RWPE2 (cell line): Measurements from ENCODE around the gene PPP1R27.

Experiments used
- ATAC-seq: fragments of 200-7000 bp; cut with Tn5 transposase; 3 replicates; pipeline ENCODE4 v1.9.1; 2021; ENCODE audit warnings: low read depth
- DNase-seq: peaks from one replicate; pipeline ENCODE4 v3.0.0-alpha.2; 2020; ENCODE audit warnings: low spot score
- H3K27ac ChIP-seq: fragments of 450-650 bp; 2 replicates; pipeline ENCODE4 v1.5.1; 2017; ENCODE audit warnings: mild to moderate bottlenecking; ENCODE audit not compliant: poor library complexity, severe bottlenecking
- H3K27me3 ChIP-seq: fragments of 250-450 bp; sonication (Bioruptor Pico); 2 replicates; pipeline ENCODE4 v1.5.1; 2021; ENCODE audit warnings: mild to moderate bottlenecking, moderate library complexity; ENCODE audit not compliant: insufficient read depth, poor library complexity, severe bottlenecking
- H3K36me3 ChIP-seq: fragments of 250-450 bp; sonication (Bioruptor Pico); 2 replicates; pipeline ENCODE4 v1.5.1; 2020; ENCODE audit warnings: low read depth, mild to moderate bottlenecking, moderate library complexity
- H3K4me1 ChIP-seq: fragments of 250-450 bp; sonication (Bioruptor Pico); 2 replicates; pipeline ENCODE4 v1.5.1; 2021; ENCODE audit warnings: mild to moderate bottlenecking, moderate library complexity; ENCODE audit not compliant: insufficient read depth, poor library complexity, severe bottlenecking
- H3K4me3 ChIP-seq: fragments of 250-450 bp; sonication (Bioruptor Pico); 2 replicates; pipeline ENCODE4 v1.5.1; 2021; ENCODE audit warnings: mild to moderate bottlenecking, moderate library complexity; ENCODE audit not compliant: severe bottlenecking
- H3K9me3 ChIP-seq: fragments of 250-450 bp; sonication (Bioruptor Pico); 2 replicates; pipeline ENCODE4 v1.5.1; 2021; ENCODE audit warnings: mild to moderate bottlenecking, moderate library complexity; ENCODE audit not compliant: severe bottlenecking
- TF ChIP-seq, protein P1 (sequence below): fragments of 450-650 bp; IDR thresholded peaks from one replicate; pipeline ENCODE4 v1.5.1; 2017; ENCODE audit warnings: mild to moderate bottlenecking, moderate library complexity; ENCODE audit not compliant: poor library complexity, severe bottlenecking

PPP1R27 gene

DNA sequence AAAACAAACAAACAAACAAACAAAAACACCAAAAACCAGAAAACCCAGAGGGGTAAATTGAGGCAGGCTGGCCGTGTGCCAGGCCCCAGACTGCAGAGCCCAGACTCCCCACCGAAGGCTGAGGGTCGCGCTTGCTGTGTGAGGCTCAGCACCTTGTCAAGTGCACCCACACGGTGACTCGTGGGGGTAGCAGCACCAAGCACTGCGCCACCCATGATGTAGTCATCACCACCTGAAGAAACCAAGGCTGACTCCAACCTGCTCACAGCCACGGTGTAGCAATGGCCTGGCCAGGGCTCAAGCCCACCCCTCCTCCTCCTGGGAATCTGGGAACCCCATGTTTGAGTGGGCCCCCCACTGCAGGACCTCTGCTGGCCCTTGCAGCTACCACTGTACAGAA is 13.7 kb downstream of the PPP1R27 start:
- TF ChIP-seq, protein P1, sequence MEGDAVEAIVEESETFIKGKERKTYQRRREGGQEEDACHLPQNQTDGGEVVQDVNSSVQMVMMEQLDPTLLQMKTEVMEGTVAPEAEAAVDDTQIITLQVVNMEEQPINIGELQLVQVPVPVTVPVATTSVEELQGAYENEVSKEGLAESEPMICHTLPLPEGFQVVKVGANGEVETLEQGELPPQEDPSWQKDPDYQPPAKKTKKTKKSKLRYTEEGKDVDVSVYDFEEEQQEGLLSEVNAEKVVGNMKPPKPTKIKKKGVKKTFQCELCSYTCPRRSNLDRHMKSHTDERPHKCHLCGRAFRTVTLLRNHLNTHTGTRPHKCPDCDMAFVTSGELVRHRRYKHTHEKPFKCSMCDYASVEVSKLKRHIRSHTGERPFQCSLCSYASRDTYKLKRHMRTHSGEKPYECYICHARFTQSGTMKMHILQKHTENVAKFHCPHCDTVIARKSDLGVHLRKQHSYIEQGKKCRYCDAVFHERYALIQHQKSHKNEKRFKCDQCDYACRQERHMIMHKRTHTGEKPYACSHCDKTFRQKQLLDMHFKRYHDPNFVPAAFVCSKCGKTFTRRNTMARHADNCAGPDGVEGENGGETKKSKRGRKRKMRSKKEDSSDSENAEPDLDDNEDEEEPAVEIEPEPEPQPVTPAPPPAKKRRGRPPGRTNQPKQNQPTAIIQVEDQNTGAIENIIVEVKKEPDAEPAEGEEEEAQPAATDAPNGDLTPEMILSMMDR, result no peak
- ATAC-seq, result 0 out of 3 replicates have a peak, but pooled peaks have one; percentile 13
- no peak for DNase-seq
- no peak overlapping the region for H3K27ac ChIP-seq
- H3K27me3 ChIP-seq, result no peaks in the 10 kb centered on the region
- no peak overlapping the region for H3K4me3 ChIP-seq
- H3K9me3 ChIP-seq, result no peaks in the 10 kb centered on the region
- no peaks in the 10 kb centered on the region for H3K4me1 ChIP-seq
- no peaks in the 10 kb centered on the region for H3K36me3 ChIP-seq

DNA sequence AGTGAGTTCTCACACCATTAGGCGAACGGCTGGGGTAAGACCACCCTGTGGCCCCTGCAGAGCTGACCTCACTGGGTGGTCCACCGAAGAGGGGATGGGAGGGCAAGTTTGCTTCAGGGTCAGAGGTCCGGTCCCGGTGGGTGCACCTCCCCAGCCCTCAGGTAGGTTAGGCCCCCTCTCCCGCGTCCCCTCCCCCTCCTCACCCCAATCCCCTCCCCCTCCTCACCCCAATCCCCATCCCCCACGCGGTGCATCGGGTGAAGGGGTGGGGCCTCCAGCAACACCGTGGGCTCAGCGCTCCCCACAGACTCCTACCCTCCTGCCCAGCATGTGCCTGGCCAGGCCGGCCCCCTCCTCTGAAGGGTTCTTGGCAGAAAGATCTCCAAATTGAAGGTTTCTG is 15.1 kb downstream of the PPP1R27 start:
- ATAC-seq, result no peak
- no peaks in the 10 kb centered on the region for H3K4me1 ChIP-seq
- DNase-seq, result no peak
- no peaks in the 10 kb centered on the region for H3K27me3 ChIP-seq
- no peaks in the 10 kb centered on the region for H3K36me3 ChIP-seq
- H3K4me3 ChIP-seq, result no peak overlapping the region
- no peak overlapping the region for H3K27ac ChIP-seq
- H3K9me3 ChIP-seq, result no peaks in the 10 kb centered on the region
- TF ChIP-seq, protein P1, result no peak

- H3K9me3 ChIP-seq, result no peaks in the 10 kb centered on the region
- H3K36me3 ChIP-seq, result no peaks in the 10 kb centered on the region
- TF ChIP-seq, protein P1, result no peak
- DNase-seq, result no peak
- H3K4me3 ChIP-seq, result no peak overlapping the region
- no peaks in the 10 kb centered on the region for H3K27me3 ChIP-seq
- no peaks in the 10 kb centered on the region for H3K4me1 ChIP-seq
- ATAC-seq, result no peak
- H3K27ac ChIP-seq, result no peak overlapping the region
Observed at GRCh38 chr17:81817758-81818147, 17.1 kb downstream of the PPP1R27 start.

DNA sequence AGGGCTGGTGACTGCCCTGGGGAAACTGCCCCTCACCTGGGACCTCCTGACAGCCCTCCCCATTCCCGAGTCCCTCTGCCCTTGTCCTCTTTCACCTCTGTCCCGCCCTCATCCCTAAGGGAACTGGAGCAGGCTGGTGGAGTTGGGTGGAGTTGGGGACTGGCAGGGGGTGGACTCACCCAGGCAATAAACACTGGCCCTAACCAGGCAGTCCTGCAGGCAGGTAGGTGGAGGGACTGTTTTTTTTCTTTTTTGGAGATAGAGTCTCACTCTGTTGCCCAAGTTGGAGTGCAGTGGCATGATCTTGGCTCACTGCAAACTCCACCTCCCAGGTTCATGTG is 19.2 kb downstream of the PPP1R27 start:
- Histone ChIP-seq H3K27ac (no peak overlapping the region), H3K4me1 (no peaks in the 10 kb centered on the region), H3K36me3 (no peaks in the 10 kb centered on the region), H3K4me3 (no peak overlapping the region), H3K9me3 (no peaks in the 10 kb centered on the region), H3K27me3 (no peaks in the 10 kb centered on the region)
- TF ChIP-seq, protein P1, result no peak
- ATAC-seq (peak; percentile 9; the same call in 1 of the 3 replicates), DNase-seq (no peak)

- DNase-seq (peak; percentile 53), ATAC-seq (peak; percentile 19; the same call in 2 of the 3 replicates)
- TF ChIP-seq, protein P1, result no peak
- no peaks in the 10 kb centered on the region for H3K27me3 ChIP-seq
- H3K4me1 ChIP-seq, result no peaks in the 10 kb centered on the region
- H3K27ac ChIP-seq, result no peak overlapping the region
- no peaks in the 10 kb centered on the region for H3K36me3 ChIP-seq
- H3K4me3 ChIP-seq, result no peak overlapping the region
- H3K9me3 ChIP-seq, result no peaks in the 10 kb centered on the region
Observed at GRCh38 chr17:81814748-81815645, 19.9 kb downstream of the PPP1R27 start.
